GM23338 (cell line): Measurements from ENCODE around the gene NDUFS2.

Experiments used
- EZH2 ChIP-seq: fragments of 200-600 bp; sonication (generic); IDR thresholded peaks from one replicate; pipeline ENCODE4 v1.8.0; 2017; ENCODE audit warnings: antibody characterized with exemption, mild to moderate bottlenecking, low read depth; ENCODE audit not compliant: unreplicated experiment
- JUNB ChIP-seq: IDR thresholded peaks from one replicate; pipeline ENCODE4 v1.6.1; 2016; ENCODE audit warnings: antibody characterized with exemption; ENCODE audit not compliant: unreplicated experiment
- POLR2AphosphoS5 ChIP-seq: IDR thresholded peaks from 2 replicates; pipeline ENCODE4 v1.6.1; 2016; ENCODE audit warnings: antibody characterized with exemption, low read depth
- TF ChIP-seq, protein P1 (sequence below), 2 experiments: fragments of 200-600 bp in 1 of 2; sonication (generic) in 1 of 2; conservative IDR thresholded peaks; 2 replicates each; pipeline versions ENCODE4 v1.5.1 to v1.6.1; 2016 to 2017; ENCODE audit warnings: antibody characterized with exemption in 2 of 2, low read depth in 2 of 2, mild to moderate bottlenecking in 2 of 2, moderate library complexity in 1 of 2

DNA sequence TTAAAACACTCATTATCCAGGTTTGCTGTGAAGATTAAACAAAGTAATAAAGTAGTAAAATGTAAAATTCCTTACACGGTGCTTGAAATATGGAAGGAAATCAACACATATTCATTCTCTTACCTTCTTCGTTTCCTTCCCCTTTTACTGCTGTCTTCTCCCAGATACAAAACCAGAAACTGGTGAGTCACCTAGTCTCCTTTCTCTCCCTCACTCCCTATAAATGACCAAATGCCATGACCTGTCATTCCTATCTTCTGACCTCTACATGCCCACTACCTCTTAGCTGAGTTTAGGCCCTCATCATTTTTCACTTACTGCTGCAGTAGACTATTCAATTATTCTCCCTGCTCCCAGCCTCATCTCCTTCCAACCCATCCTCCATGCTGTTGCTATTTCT is 40.1 kb downstream of the NDUFS2 start:
- TF ChIP-seq EZH2 (no peak), JUNB (no peak), POLR2AphosphoS5 (no peak)
- TF ChIP-seq, protein P1, sequence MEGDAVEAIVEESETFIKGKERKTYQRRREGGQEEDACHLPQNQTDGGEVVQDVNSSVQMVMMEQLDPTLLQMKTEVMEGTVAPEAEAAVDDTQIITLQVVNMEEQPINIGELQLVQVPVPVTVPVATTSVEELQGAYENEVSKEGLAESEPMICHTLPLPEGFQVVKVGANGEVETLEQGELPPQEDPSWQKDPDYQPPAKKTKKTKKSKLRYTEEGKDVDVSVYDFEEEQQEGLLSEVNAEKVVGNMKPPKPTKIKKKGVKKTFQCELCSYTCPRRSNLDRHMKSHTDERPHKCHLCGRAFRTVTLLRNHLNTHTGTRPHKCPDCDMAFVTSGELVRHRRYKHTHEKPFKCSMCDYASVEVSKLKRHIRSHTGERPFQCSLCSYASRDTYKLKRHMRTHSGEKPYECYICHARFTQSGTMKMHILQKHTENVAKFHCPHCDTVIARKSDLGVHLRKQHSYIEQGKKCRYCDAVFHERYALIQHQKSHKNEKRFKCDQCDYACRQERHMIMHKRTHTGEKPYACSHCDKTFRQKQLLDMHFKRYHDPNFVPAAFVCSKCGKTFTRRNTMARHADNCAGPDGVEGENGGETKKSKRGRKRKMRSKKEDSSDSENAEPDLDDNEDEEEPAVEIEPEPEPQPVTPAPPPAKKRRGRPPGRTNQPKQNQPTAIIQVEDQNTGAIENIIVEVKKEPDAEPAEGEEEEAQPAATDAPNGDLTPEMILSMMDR (conservative IDR thresholded peaks at IDR 0.05; ENCODE audit: low read depth in 2 of 2), result no peak
